Activated T-helper 2 cell treated with anti-CD3 and anti-CD28 coated beads, Interferon-gamma antibody, Interleukin-2, Interleukin-4, amounts not matched to agents 10 μg/mL and 5 μg/mL and 100 μg/mL, durations not matched to agents 14 hours and 24 hours and 36 hours (primary cell): ENCODE data around the gene GAL. TPM values are rescaled to one million over a fixed set of nuclear protein-coding genes. Genes with fewer than 3 reads are reported as not detected.

ENCODE experiments used
- DNase-seq: peaks from one replicate; pipeline ENCODE4 v3.0.0; 2021; ENCODE audit warnings: low spot score
- H3K27ac Mint-ChIP-seq: one replicate; pipeline ENCODE4 v1.8.0; 2021; ENCODE audit warnings: mixed read lengths
- H3K27me3 Mint-ChIP-seq: one replicate; pipeline ENCODE4 v1.8.0; 2021; ENCODE audit warnings: low read depth, mixed read lengths
- H3K36me3 Mint-ChIP-seq: one replicate; pipeline ENCODE4 v1.8.0; 2021; ENCODE audit warnings: low read depth, mixed read lengths
- H3K4me1 Mint-ChIP-seq: one replicate; pipeline ENCODE4 v1.8.0; 2021; ENCODE audit warnings: low read depth, mixed read lengths
- H3K4me3 Mint-ChIP-seq: one replicate; pipeline ENCODE4 v1.8.0; 2021; ENCODE audit warnings: low read depth, mild to moderate bottlenecking, moderate library complexity, mixed read lengths
- H3K9me3 Mint-ChIP-seq: one replicate; pipeline ENCODE4 v1.8.0; 2021; ENCODE audit warnings: mixed read lengths
- intact Hi-C: fragments of 100-400 bp; cut with micrococcal nuclease; formaldehyde crosslinking; loops from one replicate; pipeline ENCODE4 v1.15.1; 2023
- total RNA-seq: library from RNA; stranded (reverse); gene quantifications from 2 replicates; pipeline ENCODE4 v1.2.3, GENCODE V29; 2022

The GAL gene
- total RNA-seq, 1 donor from 2014 or later = 0.84 TPM

GRCh38 chr11:68661697-68662603 is 22.4 kb upstream of the GAL start:
- Mint-ChIP-seq H3K4me1 (no peaks in the 10 kb centered on the region), H3K27me3 (no peaks in the 10 kb centered on the region), H3K9me3 (no peaks in the 10 kb centered on the region), H3K27ac (no peak overlapping the region), H3K4me3 (no peak overlapping the region), H3K36me3 (no peaks in the 10 kb centered on the region)
- DNase-seq = no peak
- intact Hi-C loops = no loop called here

- Mint-ChIP-seq H3K36me3 (no peaks in the 10 kb centered on the region), H3K27ac (no peak overlapping the region), H3K4me1 (no peaks in the 10 kb centered on the region), H3K4me3 (no peak overlapping the region), H3K27me3 (no peaks in the 10 kb centered on the region), H3K9me3 (no peaks in the 10 kb centered on the region)
- intact Hi-C loops = no loop called here
- DNase-seq = no peak
Measured at GRCh38 chr11:68663482-68664010, 20.8 kb upstream of the GAL start.

GRCh38 chr11:68664141-68664540 is 20.2 kb upstream of the GAL start:
- Mint-ChIP-seq H3K27ac (no peak overlapping the region), H3K36me3 (no peaks in the 10 kb centered on the region), H3K27me3 (no peaks in the 10 kb centered on the region), H3K4me1 (no peaks in the 10 kb centered on the region), H3K9me3 (no peaks in the 10 kb centered on the region), H3K4me3 (no peak overlapping the region)
- intact Hi-C loops = no loop called here
- DNase-seq = no peak

- H3K36me3 Mint-ChIP-seq = no peaks in the 10 kb centered on the region
- intact Hi-C loops = no loop called here
- H3K9me3 Mint-ChIP-seq = no peaks in the 10 kb centered on the region
- H3K27me3 Mint-ChIP-seq = no peaks in the 10 kb centered on the region
- no peak for DNase-seq
- no peak overlapping the region for H3K27ac Mint-ChIP-seq
- H3K4me1 Mint-ChIP-seq = no peaks in the 10 kb centered on the region
- H3K4me3 Mint-ChIP-seq = no peak overlapping the region
Measured at GRCh38 chr11:68664906-68665305, 19.4 kb upstream of the GAL start.

GRCh38 chr11:68665436-68665835 is 18.9 kb upstream of the GAL start:
- Mint-ChIP-seq H3K4me1 (no peaks in the 10 kb centered on the region), H3K9me3 (no peaks in the 10 kb centered on the region), H3K27ac (no peak overlapping the region), H3K4me3 (no peak overlapping the region), H3K36me3 (no peaks in the 10 kb centered on the region), H3K27me3 (no peaks in the 10 kb centered on the region)
- intact Hi-C loops = no loop called here
- no peak for DNase-seq

- Mint-ChIP-seq H3K36me3 (no peaks in the 10 kb centered on the region), H3K9me3 (no peaks in the 10 kb centered on the region), H3K27me3 (peaks cover under 1% of the 10 kb centered on the region), H3K4me1 (no peaks in the 10 kb centered on the region), H3K4me3 (no peak overlapping the region), H3K27ac (no peak overlapping the region)
- intact Hi-C loops = no loop called here
- no peak for DNase-seq
Measured at GRCh38 chr11:68666849-68667248, 17.5 kb upstream of the GAL start.

- Mint-ChIP-seq H3K4me3 (no peak overlapping the region), H3K4me1 (no peaks in the 10 kb centered on the region), H3K27me3 (peaks cover 2% of the 10 kb centered on the region), H3K9me3 (no peaks in the 10 kb centered on the region), H3K27ac (no peak overlapping the region), H3K36me3 (no peaks in the 10 kb centered on the region)
- intact Hi-C loops = no loop called here
- DNase-seq = no peak
Measured at GRCh38 chr11:68667511-68668500, 16.5 kb upstream of the GAL start.

- Mint-ChIP-seq H3K9me3 (no peaks in the 10 kb centered on the region), H3K27ac (no peak overlapping the region), H3K27me3 (peaks cover 2% of the 10 kb centered on the region), H3K4me1 (no peaks in the 10 kb centered on the region), H3K4me3 (no peak overlapping the region), H3K36me3 (no peaks in the 10 kb centered on the region)
- intact Hi-C loops = no loop called here
- no peak for DNase-seq
Measured at GRCh38 chr11:68669301-68670090, 14.8 kb upstream of the GAL start.

GRCh38 chr11:68670208-68670992 is 13.9 kb upstream of the GAL start:
- H3K4me3 Mint-ChIP-seq = no peak overlapping the region
- DNase-seq = no peak
- H3K27ac Mint-ChIP-seq = no peak overlapping the region
- H3K4me1 Mint-ChIP-seq = no peaks in the 10 kb centered on the region
- no peaks in the 10 kb centered on the region for H3K36me3 Mint-ChIP-seq
- peaks cover 2% of the 10 kb centered on the region for H3K27me3 Mint-ChIP-seq
- H3K9me3 Mint-ChIP-seq = no peaks in the 10 kb centered on the region
- intact Hi-C loops = no loop called here

GRCh38 chr11:68673306-68673945 is 10.9 kb upstream of the GAL start:
- H3K4me3 Mint-ChIP-seq = no peak overlapping the region
- intact Hi-C loops = no loop called here
- H3K27me3 Mint-ChIP-seq = peaks cover 2% of the 10 kb centered on the region
- no peak overlapping the region for H3K27ac Mint-ChIP-seq
- no peaks in the 10 kb centered on the region for H3K9me3 Mint-ChIP-seq
- no peaks in the 10 kb centered on the region for H3K36me3 Mint-ChIP-seq
- H3K4me1 Mint-ChIP-seq = no peaks in the 10 kb centered on the region
- DNase-seq = no peak

- Mint-ChIP-seq H3K36me3 (no peaks in the 10 kb centered on the region), H3K4me1 (no peaks in the 10 kb centered on the region), H3K27me3 (peaks cover 2% of the 10 kb centered on the region), H3K27ac (no peak overlapping the region), H3K9me3 (no peaks in the 10 kb centered on the region), H3K4me3 (no peak overlapping the region)
- no peak for DNase-seq
- intact Hi-C loops = no loop called here
Measured at GRCh38 chr11:68673991-68674390, 10.4 kb upstream of the GAL start.
